ENCODE data around the gene RPL13.
"Not testable (repeated sequence)": the region's sequence is repeated elsewhere in the genome, so short reads cannot be mapped to it uniquely, and the experiment has no call there.

RPL13 gene

DNA sequence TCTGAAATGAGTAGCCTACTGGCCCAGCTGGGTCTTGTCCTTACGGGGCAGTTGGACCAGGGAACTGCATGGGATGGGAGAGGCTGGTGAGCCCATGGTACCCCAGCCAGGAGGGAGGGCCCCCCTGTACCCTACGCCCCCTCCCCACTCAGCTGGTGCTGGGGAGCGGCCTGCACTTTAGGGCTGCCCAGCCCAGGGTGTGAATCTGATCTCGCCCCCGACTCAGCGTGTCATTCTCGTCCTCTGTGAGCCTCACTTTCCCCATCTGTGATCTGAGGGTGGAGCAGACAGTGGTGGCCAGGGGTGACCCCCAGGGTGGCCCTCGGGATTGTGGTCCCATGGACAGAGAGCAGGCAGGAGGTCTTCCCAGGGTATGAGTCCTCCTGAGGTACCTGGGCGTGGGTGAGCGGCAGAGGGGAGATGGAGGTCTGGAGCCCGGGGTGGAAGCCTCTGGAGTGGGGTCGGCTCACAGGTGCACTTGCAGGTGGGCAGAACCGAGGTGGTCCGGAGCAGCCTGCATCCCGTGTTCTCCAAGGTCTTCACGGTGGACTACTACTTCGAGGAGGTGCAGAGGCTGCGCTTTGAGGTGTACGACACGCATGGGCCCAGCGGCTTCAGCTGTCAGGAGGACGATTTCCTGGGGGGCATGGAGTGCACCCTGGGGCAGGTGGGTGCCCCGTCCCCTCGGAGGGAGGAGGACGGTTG, 16.7 kb downstream of the RPL13 start:
- no peak for DNase-seq (ENCODE audit: low read depth)

DNA sequence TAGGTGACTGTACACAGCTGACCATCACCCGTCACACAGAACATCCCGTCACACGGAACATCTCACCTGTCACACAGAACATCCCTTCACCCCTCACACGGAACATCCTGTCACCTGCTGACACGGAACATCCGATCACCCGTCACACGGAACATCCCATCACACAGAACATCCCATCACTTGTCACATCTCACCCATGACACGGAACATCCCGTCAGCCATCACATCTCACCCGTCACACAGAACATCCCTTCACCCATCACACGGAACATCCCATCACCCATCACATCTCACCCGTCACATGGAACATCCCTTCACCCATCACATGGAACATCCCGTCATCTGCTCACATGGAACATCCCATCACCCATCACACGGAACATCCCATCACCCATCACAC, 18.9 kb downstream of the RPL13 start:
- no peak for DNase-seq (ENCODE audit: low read depth)

DNA sequence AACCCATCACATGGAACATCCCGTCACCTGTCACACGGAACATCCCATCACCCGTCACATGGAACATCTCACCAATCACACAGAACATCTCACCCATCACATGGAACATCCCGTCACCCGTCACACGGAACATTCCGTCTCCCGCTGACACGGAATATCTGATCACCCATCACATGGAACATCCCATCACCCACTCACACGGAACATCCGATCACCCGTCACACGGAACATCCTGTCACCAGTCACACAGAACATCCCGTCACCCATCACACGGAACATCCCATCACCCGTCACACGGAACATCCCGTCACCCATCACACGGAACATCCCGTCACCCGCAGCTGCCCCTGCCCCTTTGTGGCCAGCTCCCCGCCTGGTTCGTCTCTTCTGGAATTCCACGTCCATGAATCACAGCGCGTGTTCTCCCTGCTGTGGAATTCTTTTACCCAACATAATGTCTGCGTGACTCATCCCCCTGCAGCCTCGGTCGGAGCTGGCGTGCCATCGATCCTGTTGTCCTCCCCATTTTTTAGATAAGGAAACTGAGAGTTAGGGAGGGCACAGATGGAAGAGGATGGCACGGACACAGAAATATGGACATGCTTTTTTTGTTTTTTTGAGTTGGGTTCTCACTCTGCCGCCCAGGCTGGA, 20.7 kb downstream of the RPL13 start:
- peak; percentile 94 for DNase-seq (ENCODE audit: low read depth)

DNA sequence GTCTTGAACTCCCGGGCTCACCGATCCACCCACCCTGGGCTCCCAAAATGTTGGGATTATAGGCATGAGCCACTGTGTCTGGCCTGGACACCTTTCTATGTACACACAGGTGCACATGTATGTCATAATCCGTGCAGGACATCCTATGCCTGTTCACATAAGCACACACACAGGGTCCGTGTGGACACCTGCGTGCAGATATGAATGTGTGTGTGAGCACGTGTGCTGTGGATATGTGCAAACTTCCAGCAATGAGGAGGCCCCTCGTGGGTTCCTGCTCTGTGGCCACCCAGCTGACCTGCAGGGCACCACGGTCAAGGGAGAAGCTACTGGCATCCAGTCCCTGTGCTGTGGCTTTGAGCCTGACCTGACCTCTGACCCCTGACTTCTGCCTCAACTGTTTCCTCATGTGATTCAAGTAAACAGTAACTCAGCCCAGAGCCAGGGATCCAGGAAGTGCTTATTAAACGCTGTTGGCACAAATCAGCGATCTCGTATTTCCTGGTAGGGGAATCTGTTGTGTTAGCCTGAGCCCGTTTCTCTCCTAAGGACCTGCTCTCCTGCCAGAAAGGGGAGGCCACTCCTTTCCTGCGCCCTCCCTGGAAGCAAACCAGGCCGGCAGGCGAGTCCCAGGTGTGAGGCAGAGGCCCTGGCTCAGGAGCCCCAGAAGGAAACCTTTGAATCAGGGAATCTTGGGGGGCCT, 21.5 kb downstream of the RPL13 start:
- DNase-seq (ENCODE audit: low read depth) = no peak

DNA sequence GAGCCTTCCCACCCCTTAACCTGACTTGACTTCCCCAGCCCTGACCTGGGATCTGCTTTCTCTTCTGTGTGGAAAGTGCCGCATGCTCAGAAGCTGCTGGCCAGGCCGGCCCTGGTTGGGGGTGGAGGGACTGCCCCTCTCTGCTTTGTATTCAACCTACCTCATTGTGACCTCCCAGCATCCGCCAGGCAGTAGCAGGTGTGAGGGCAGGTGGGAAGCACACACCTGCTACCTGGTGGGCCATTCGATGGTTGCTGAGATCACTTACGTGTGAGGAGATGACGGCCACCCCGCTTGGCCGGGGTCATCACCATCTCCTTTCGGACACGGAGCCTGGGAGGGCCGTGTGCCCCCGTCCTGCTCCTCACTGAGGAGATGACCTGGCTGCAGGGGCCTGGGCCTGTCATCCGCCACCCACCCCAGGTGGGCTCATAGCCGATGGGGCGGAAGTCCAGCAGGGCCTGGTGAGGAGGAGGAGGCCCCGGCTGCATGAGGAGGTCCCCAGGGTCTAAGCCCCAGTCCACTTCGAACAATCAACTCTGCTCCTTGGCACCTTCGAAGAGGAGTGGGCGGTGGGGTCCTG, 22.2 kb downstream of the RPL13 start:
- no peak for DNase-seq (ENCODE audit: low read depth)

DNA sequence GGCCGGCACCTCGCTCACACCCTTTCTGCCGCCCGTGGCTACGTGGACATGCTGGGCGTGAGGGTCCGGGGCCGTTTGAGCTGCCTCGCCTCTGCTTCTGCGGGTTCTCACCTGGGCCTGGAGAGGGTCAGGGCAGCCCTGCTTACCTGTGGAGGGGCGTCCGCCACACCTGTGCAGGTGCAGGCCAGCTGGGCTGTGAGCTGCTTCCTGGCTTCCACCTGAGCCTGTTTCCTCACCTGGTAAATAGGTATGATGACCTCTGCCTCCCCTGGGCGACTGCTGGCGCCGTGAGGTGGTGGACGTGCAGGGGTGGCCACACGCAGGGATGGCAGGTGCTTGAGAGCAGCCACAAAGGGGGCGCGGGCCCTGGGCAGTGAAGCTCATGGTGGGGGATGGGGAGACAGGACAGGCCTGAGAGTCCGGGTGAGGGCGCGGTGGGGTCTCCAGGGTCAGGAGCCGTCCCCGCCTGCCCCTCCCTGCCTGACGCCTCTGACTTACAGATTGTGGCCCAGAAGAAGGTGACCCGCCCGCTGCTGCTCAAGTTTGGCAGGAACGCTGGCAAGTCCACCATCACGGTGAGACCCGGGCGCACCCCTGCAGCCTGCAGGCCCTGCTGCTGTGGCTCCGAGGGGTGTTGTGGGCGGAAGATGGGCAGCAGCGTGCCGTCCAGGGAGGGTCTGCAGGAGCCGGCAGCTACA, 22.9 kb downstream of the RPL13 start:
- DNase-seq (ENCODE audit: low read depth) = no peak

DNA sequence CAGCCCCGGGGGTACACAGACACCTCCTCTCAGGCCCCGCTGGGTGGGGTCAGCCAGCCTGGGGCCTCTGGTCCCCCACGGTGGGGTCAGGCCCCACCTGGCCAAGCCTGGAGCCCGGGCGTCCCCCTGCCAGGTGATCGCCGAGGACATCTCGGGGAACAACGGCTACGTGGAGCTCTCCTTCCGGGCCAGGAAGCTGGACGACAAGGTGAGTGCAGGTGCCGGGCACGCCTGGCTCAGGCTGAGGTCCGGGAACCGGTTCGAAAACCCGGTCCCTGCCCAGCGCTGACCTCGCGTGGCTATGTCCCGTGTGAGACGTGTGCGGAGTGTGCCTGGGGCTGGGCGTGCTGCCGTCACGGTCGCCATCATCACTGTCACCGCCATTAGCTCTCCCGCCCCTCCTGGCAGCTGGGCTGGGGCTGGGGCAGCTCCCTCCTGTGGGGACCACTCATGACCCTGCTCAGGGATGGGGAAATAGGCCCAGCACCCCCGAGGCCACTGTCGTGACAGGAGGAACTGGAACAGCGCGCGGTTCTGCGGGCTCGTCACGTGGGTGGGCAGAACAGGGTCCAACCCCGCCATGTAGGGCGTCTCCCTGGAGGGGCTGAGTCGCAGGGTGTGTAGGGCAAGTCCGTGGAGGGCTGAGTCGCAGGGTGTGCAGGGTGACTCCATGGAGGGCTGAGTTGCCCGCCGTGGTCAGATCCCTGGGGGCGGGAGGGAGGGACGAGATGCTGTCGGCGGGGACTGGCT, 23.6 kb downstream of the RPL13 start:
- no peak for DNase-seq (ENCODE audit: low read depth)

DNA sequence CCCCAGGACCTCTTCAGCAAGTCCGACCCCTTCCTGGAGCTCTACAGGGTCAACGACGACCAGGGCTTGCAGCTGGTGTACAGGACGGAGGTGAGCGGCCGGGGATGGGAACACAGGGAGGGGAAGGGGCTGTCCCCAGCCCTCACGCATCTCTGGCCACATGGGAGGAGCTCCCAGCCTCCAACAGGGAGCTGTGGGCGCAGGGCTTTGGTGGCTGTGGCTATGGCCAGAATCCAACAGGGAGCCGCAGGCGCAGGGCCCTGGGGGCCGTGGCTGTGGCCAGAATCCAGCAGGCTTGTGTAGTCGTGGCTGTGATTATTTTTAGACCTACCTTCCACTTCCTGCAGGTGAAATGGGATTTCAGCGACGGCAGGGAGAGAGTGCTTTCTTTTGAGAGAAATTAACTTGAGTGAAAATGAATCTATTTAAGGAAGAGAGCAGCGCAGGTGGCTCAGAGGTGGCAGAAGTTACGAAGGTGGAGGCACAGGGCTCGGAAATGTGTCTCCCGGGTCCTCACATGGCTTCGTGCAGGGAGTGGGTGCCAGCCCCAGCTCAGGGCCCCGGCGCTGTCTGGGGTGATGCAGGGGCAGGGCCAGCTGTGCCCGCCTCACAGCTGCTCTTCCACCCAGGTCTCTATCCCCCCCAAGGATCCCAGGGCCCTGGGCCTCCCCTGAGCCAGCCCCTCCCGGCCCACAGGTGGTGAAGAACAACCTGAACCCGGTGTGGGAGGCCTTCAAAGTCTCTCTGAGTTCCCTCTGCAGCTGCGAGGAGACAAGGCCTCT, 24.5 kb downstream of the RPL13 start:
- no peak for DNase-seq (ENCODE audit: low read depth)

DNA sequence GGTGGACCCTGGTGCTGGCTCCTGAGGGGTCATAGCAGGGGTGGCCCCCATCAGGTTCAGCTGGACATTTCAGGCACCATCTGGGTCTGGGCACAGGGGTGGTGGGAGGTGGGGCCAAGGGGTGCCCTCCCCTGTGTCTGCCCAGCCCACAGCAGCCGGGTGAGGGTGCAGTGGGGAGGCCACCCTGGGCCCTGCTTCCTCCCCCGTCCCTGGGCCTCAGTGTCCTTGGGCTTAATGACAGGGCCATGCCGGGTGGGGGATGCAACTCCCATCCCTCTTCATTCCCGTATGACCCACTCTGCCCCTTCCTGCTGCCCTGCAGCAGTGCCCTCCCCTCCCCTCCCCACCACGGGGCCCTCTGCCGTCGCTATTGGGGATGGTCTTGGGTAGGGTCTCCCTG, 25.7 kb downstream of the RPL13 start:
- no peak for DNase-seq (ENCODE audit: low read depth)

DNA sequence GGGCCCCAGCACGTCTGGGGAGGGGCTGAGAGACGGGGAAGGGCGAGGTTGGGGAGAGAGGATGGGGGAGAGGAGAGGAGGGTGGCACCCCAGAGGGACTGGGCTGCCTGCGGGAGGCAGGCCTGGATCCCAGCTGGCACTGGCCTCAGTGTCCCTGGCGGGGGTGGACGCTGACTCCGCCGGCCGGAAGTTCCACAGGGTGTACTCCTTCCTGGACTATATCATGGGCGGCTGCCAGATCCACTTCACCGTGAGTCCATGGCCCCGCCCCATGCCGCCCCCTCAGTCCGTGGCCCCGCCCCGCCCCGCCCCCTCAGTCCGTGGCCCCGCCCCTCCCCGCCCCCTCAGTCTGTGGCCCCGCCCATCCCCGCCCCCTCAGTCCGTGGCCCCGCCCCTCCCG, 26.4 kb downstream of the RPL13 start:
- no peak for DNase-seq (ENCODE audit: low read depth)

DNA sequence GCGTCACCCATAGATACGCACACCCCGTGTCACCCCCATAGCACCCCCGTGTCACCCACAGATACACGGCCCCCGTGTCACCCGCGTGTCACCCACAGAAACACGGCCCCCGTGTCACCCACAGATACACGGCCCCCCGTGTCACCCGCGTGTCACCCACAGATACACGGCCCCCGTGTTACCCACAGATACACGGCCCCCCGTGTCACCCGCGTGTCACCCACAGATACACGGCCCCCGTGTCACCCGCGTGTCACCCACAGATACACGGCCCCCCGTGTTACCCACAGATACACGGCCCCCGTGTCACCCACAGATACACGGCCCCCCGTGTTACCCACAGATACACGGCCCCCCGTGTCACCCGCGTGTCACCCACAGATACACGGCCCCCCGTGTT, 27.2 kb downstream of the RPL13 start:
- not testable (repeated sequence) for DNase-seq (ENCODE audit: low read depth)

DNA sequence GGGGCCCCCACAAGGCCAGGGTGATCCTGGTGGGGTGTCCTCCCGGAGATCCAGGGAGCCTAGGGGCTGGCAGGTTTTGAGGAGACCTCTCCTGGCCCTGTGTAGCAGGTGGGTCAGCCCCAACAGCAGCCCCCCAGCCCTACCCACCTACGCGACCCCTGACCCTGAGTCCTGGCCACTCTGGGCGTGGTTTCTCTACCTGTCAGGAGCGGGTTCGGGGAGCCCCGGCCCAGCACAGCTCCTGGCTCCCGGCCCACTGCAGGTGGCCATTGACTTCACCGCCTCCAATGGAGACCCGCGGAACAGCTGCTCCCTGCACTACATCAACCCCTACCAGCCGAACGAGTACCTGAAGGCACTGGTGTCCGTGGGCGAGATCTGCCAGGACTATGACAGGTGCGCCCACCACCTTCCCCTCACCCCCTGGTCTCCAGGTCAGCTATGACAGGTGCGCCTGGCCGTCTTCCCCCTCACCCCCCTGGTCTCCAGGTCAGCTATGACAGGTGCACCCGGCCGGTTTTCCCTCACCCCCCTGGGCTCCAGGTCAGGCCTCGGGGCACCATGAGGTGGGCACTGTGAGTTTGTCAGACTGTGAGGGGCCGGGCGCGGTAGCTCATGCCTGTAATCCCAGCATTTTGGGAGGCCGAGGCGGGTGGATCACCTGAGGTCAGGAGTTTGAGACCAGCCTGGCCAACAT, 28.1 kb downstream of the RPL13 start:
- no peak for DNase-seq (ENCODE audit: low read depth)

DNA sequence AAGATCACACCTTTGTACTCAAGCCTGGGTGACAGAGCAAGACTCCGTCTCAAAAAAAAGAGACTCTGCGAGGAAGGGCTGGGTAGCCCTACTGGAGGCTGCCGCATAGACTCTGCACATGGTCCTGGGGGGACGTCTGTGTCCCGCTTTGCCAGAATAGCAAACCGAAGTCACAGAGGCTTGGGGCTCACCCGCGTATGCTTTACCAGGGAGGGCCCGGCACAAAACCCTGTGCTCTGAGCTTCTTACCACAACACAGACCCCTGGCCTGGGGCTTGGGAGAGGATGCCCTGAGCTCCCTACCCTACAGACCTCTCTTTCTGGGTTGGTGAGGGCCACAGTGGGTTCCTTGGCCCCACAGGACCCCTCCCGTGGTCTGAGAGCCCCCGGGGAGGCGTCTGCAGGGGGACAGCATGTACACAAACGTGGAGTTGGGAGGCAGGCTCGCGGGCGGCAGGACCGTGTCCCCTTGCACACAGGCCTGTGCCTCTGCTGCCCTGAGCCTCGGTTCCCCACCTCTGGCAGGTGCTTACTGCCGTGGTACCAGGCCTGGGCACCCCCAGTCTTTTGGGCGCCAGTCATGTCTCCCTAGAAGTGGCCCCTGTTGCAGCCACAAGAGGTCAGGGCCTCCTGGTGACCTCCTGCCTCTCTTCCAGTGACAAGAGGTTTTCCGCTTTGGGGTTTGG, 28.9 kb downstream of the RPL13 start:
- no peak for DNase-seq (ENCODE audit: low read depth)

DNA sequence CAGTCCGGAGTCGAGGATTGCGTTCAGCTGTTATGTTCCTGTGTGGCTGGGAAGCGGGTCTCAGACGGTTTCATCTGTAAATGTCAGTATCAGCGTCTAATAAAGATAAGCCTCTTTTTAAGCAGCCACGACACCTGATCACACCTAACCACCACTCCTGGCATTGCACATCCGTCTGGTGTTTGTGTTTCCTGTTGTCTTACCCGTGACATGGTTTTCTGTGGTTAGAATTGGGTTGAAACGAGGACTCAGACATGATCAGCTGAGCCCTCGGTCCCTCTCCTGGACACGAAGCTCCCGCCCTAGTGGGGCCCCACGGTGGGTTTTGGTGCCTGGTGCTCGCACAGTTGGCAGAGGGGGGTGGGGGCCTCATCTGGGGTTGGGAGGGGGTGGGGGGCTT, 33.4 kb downstream of the RPL13 start:
- DNase-seq (ENCODE audit: low read depth) = no peak

DNA sequence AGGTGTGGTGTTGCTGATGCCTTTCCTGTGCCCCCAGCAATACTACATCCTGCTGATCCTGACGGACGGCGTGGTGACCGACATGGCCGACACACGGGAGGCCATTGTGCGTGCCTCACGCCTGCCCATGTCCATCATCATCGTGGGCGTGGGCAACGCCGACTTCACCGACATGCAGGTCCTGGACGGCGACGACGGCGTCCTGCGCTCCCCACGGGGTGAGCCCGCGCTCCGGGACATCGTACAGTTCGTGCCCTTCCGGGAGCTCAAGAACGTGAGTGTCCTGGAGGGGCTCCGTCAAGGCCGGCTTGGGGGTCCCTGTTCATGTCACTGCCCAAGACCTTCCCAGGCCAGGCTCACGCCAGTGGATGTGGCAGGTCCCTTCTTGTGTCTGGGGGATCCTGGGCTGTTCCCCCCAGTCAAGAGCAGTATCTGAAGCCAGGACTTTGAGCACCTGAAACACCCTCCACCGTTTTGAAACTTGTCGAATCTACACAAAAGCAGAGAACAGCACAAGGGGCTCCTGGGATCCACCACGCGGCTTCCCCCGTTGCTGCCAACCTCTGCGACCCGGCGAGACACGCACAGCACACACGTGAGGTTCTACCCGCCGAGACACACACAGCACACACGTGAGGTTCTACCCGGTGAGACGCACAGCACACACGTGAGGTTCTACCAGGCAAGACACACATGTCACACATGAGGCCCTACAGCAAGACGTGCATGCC, 35.0 kb downstream of the RPL13 start:
- no peak for DNase-seq (ENCODE audit: low read depth)

DNA sequence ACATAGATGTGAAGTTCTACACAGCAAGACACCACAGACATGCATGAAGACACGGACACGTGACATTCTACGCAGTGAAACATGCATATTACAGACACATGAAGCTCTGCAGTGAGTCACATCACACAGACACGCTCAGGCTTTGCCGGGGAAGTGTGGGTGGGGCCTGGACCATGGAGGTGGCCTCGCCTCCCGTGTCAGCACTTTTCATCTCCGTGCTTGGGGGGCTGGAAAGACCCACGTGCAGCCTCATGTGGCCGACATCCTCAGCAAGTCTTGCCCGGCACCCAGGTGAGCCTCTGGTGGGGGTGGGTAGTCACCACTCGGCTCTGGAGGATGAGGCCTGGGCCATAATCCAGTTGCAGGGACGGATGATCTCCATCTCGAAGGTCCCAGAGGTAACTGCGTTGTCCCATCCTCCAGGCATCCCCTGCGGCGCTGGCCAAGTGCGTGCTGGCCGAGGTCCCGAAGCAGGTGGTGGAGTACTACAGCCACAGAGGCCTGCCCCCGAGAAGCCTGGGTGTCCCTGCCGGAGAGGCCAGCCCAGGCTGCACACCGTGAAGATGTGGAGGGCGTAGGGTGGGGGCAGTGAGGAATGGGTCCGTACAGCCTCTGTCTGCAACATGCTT, 35.7 kb downstream of the RPL13 start:
- no peak for DNase-seq (ENCODE audit: low read depth)

DNA sequence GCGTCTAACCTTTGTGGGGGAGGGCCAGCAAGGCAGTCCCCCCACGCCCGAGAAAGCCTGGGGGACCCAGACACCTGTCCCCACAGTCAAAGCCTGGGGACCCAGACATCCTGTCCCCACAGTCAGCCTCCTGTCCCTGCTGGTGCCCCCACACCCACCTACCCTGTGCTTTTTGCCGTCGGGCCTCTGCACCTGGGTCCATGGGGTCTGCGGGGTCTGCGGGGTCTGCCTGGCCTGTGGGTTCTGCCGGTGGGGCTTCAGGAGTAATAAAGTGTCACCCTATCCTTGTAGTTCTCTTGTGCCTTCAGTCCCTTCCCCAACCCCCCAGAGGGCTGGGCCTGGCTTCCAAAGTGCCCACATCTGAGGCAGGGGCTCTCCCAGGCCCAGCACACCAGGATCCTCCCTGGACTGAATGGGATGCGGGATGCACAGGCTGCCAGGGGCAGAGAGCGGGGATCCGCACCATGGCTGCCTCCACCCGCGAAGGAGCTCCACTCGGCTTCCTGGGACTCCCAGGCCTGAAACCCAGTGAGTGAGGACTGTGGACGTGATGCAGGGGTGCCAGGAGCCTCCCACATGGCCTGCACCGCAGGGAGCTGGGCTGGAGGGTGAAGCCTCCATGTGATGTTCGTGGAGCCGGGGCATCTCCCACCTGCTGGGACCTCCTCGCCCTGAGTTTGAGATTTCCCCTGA, 36.6 kb downstream of the RPL13 start:
- DNase-seq (ENCODE audit: low read depth) = no peak

DNA sequence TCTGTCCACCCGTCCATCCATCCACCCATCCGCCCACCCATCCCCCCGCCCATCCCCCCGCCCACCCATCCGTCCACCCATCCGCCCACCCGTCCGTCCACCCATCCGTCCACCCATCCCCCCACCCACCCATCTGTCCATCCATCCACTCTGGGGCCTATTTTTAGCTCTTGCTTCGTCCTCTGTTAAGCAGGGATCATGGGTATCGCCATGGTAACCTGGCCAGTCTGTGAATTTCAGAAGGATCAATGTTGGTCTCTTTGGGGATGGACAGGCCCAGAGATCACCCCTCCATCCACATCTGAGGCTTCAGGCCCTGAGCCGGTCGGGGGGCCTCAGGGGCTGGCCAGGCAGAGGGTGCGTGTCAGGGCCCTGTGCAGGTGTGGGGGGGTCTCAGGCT, 37.7 kb downstream of the RPL13 start:
- DNase-seq (ENCODE audit: low read depth) = no peak
